Measurements from ENCODE around the gene JAM3. TPM values are rescaled to one million over a fixed set of nuclear protein-coding genes. Genes with fewer than 3 reads are reported as not detected.

JAM3 gene
- polyA plus RNA-seq, 1 donor from 2014 or later: 46.1 TPM

DNA sequence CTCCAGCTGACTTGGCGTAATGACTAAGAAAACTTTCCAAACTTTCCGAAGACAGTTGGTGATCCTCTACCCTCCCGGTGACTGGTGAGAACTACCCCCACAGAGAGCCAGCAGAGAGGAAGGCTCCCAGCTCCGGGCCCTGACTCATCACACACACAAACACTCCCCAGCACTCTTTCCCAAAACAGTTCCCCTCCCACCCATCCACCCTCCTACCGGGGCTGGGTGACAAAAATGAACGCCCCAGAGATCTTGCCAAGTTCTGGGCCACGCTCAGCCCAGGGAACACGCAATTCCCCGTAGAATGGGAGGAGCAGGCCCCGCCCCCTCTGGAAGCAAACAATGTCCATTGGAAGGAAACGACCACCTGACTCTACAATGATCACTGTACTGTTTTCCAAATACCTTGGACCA lies 21.3 kb upstream of the JAM3 start:
- no peak overlapping the region for H3K27ac ChIP-seq (ENCODE audit: low read length)
- no peak overlapping the region for H3K4me3 ChIP-seq (ENCODE audit: low read length)
- H4K20me1 ChIP-seq (ENCODE audit: insufficient read depth): no peaks in the 10 kb centered on the region
- no peaks in the 10 kb centered on the region for H3K27me3 ChIP-seq (ENCODE audit: insufficient read depth, low read depth, low read length)
- no peak overlapping the region for H2AFZ ChIP-seq (ENCODE audit: low read depth, low read length)
- no peaks in the 10 kb centered on the region for H3F3A ChIP-seq (ENCODE audit: insufficient read depth, low read length, poor library complexity, severe bottlenecking)
- no peak overlapping the region for H3K4me2 ChIP-seq (ENCODE audit: low read length)
- H3K79me2 ChIP-seq (replicated peaks; ENCODE audit: insufficient read depth, low read length): no peaks in the 10 kb centered on the region
- no peaks in the 10 kb centered on the region for H3K9me2 ChIP-seq (ENCODE audit: insufficient read depth, low read length)
- H3K9ac ChIP-seq (ENCODE audit: low read length): no peak overlapping the region
- TF ChIP-seq SMC3 (conservative IDR thresholded peaks at IDR 0.05; ENCODE audit: poor library complexity): no peak
- no peak for TF ChIP-seq REST (IDR thresholded peaks at IDR 0.05; ENCODE audit: borderline replicate concordance)
- TF ChIP-seq POLR2AphosphoS5 (IDR thresholded peaks at IDR 0.05): no peak
- TF ChIP-seq EZH2 (IDR thresholded peaks at IDR 0.05; ENCODE audit: borderline replicate concordance, insufficient read depth, low read length, poor library complexity, severe bottlenecking): no peak
- TF ChIP-seq TAF1 (IDR thresholded peaks at IDR 0.05; ENCODE audit: low read depth): no peak
- no peak for TF ChIP-seq EP300 (conservative IDR thresholded peaks at IDR 0.05; ENCODE audit: poor library complexity, severe bottlenecking)
- TF ChIP-seq CTCF (IDR thresholded peaks at IDR 0.05; ENCODE audit: poor library complexity, severe bottlenecking): no peak
- TF ChIP-seq RAD21 (conservative IDR thresholded peaks at IDR 0.05): no peak
- no peak for TF ChIP-seq MXI1 (conservative IDR thresholded peaks at IDR 0.05; ENCODE audit: poor library complexity, severe bottlenecking)
- no peaks in the 10 kb centered on the region for H3K36me3 ChIP-seq (ENCODE audit: insufficient read depth, low read length)
- H3K9me3 ChIP-seq (ENCODE audit: low read length): no peaks in the 10 kb centered on the region

DNA sequence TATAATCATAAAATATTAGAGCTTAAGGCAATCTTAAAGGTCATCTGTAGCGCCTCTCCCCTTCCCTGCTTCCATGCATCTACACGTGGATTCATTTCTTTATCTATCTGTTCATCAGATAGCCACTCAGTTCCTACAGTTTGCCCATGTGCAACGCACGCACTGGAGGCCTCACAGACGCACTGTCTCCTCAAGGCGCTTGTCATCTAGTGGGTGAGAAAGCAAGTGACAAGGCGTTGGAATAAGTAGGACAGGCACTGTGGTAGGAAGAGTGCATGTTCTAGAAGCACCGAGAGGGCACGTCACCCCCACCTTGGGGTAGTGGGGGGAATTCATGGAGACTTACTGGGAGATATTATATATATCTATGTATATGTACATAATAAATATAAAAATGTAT lies 20.8 kb upstream of the JAM3 start:
- no peak overlapping the region for H3K4me3 ChIP-seq (ENCODE audit: low read length)
- no peak overlapping the region for H2AFZ ChIP-seq (ENCODE audit: low read depth, low read length)
- H3K4me2 ChIP-seq (ENCODE audit: low read length): no peak overlapping the region

More for the DNA sequence above, 20.8 kb upstream of the JAM3 start:
- H3K9me2 ChIP-seq (ENCODE audit: insufficient read depth, low read length): no peaks in the 10 kb centered on the region
- H3K36me3 ChIP-seq (ENCODE audit: insufficient read depth, low read length): no peaks in the 10 kb centered on the region
- H3K27me3 ChIP-seq (ENCODE audit: insufficient read depth, low read depth, low read length): no peaks in the 10 kb centered on the region
- H3K27ac ChIP-seq (ENCODE audit: low read length): no peak overlapping the region
- no peaks in the 10 kb centered on the region for H3F3A ChIP-seq (ENCODE audit: insufficient read depth, low read length, poor library complexity, severe bottlenecking)
- no peaks in the 10 kb centered on the region for H3K9me3 ChIP-seq (ENCODE audit: low read length)
- TF ChIP-seq REST (IDR thresholded peaks at IDR 0.05; ENCODE audit: borderline replicate concordance) (no peak), EP300 (conservative IDR thresholded peaks at IDR 0.05; ENCODE audit: poor library complexity, severe bottlenecking) (no peak), CTCF (IDR thresholded peaks at IDR 0.05; ENCODE audit: poor library complexity, severe bottlenecking) (no peak), MXI1 (conservative IDR thresholded peaks at IDR 0.05; ENCODE audit: poor library complexity, severe bottlenecking) (no peak), TAF1 (IDR thresholded peaks at IDR 0.05; ENCODE audit: low read depth) (no peak), SMC3 (conservative IDR thresholded peaks at IDR 0.05; ENCODE audit: poor library complexity) (no peak), RAD21 (conservative IDR thresholded peaks at IDR 0.05) (no peak), EZH2 (IDR thresholded peaks at IDR 0.05; ENCODE audit: borderline replicate concordance, insufficient read depth, low read length, poor library complexity, severe bottlenecking) (no peak), POLR2AphosphoS5 (IDR thresholded peaks at IDR 0.05) (no peak)
- no peaks in the 10 kb centered on the region for H4K20me1 ChIP-seq (ENCODE audit: insufficient read depth)
- no peak overlapping the region for H3K9ac ChIP-seq (ENCODE audit: low read length)
- no peaks in the 10 kb centered on the region for H3K79me2 ChIP-seq (replicated peaks; ENCODE audit: insufficient read depth, low read length)
